Esophagus squamous epithelium (tissue), 4 donors: ENCODE measurements around the gene STARD5.

ENCODE experiments used
- POLR2A ChIP-seq, 4 donors: fragments of 450-650 bp; IDR thresholded peaks; one replicate each; pipeline ENCODE4 v1.6.1; 2017; ENCODE audit warnings: antibody characterized with exemption in 4 of 4, mild to moderate bottlenecking in 4 of 4, moderate library complexity in 3 of 4
- TF ChIP-seq, protein P1 (sequence below), 6 experiments: fragments of 450-650 bp in 4 of 6; fragments of 200-600 bp in 2 of 6; sonication (generic) in 2 of 6; IDR thresholded peaks; one replicate each; pipeline ENCODE4 v1.5.1; 2016 to 2019; ENCODE audit warnings: antibody characterized with exemption in 6 of 6, mild to moderate bottlenecking in 4 of 6, moderate library complexity in 4 of 6

GRCh38 chr15:81294516-81294880 lies 29.4 kb downstream of the STARD5 start:
- TF ChIP-seq POLR2A (IDR thresholded peaks at IDR 0.05): no peak
- TF ChIP-seq, protein P1, sequence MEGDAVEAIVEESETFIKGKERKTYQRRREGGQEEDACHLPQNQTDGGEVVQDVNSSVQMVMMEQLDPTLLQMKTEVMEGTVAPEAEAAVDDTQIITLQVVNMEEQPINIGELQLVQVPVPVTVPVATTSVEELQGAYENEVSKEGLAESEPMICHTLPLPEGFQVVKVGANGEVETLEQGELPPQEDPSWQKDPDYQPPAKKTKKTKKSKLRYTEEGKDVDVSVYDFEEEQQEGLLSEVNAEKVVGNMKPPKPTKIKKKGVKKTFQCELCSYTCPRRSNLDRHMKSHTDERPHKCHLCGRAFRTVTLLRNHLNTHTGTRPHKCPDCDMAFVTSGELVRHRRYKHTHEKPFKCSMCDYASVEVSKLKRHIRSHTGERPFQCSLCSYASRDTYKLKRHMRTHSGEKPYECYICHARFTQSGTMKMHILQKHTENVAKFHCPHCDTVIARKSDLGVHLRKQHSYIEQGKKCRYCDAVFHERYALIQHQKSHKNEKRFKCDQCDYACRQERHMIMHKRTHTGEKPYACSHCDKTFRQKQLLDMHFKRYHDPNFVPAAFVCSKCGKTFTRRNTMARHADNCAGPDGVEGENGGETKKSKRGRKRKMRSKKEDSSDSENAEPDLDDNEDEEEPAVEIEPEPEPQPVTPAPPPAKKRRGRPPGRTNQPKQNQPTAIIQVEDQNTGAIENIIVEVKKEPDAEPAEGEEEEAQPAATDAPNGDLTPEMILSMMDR (IDR thresholded peaks at IDR 0.05): no peak
